K562 (cell line): ENCODE results near the gene CREB3L4. TPM values are rescaled to one million over a fixed set of nuclear protein-coding genes. Genes with fewer than 3 reads are reported as not detected.

ENCODE experiments used
- ATAC-seq: fragments of 200-7000 bp; cut with Tn5 transposase; 3 replicates; pipeline ENCODE4 v1.9.1; 2020; ENCODE audit warnings: moderate library complexity
- BruUV-seq: library from RNA; stranded (reverse); fragments of 400-500 nt; replicated peaks from 2 replicates; lab custom pipeline; 2021; lab: Mats Ljungman, UMichigan
- CTCF ChIA-PET: fragments of 300-600 bp; formaldehyde crosslinking; extraction: SDS; loops from one replicate; lab custom pipeline; 2021; ENCODE audit warnings: low intra/inter-chr PET ratio; lab: Yijun Ruan, JAX
- POLR2A ChIA-PET: fragments of 300-600, 350-650 bp; sonication (Branson Sonifier 250); formaldehyde crosslinking; extraction: SDS; loops from one replicate; lab custom pipeline; 2021; ENCODE audit warnings: antibody characterized with exemption, inconsistent platforms; lab: Yijun Ruan, JAX
- DNase-seq, 4 experiments: peaks; one replicate each; pipeline versions ENCODE4 v3.0.0 to v3.0.0-alpha.2; 2011 to 2018; ENCODE audit warnings: low spot score in 3 of 4, mixed read lengths in 3 of 4; ENCODE audit errors: extremely low read depth in 1 of 4
- FAIRE-seq: peaks from 2 replicates; lab custom pipeline; 2011; peaks lifted over from hg19 to GRCh38; lab: Jason Lieb, UNC
- H2AFZ ChIP-seq: 2 replicates; pipeline ENCODE4 v1.6.0; 2011; ENCODE audit warnings: low read depth, low read length, control low read depth, inconsistent platforms
- H3K27ac ChIP-seq: fragments of 200-600 bp; 3 replicates; pipeline ENCODE4 v1.8.0; 2011; ENCODE audit warnings: low read depth, mild to moderate bottlenecking, control low read depth, inconsistent platforms, low read length, moderate library complexity, mixed read lengths; ENCODE audit errors: extremely low read depth
- H3K27me3 ChIP-seq, 2 experiments: fragments of 300-600 bp in 1 of 2; 2 replicates in 1 of 2; 3 replicates in 1 of 2; pipeline versions ENCODE4 v1.6.0 to v1.8.0; 2011; ENCODE audit warnings: inconsistent platforms in 2 of 2, low read length in 2 of 2, mild to moderate bottlenecking in 1 of 2, mixed read lengths in 1 of 2, moderate library complexity in 1 of 2; ENCODE audit not compliant: control insufficient read depth in 2 of 2, insufficient read depth in 2 of 2
- H3K36me3 ChIP-seq: fragments of 300-600 bp; 3 replicates; pipeline ENCODE4 v1.8.0; 2011; ENCODE audit warnings: mild to moderate bottlenecking, low read length, inconsistent platforms; ENCODE audit not compliant: control insufficient read depth, insufficient read depth
- H3K4me1 ChIP-seq, 2 experiments: fragments of 200-600 bp in 1 of 2; replicated peaks in 1 of 2; 2 replicates in 1 of 2; 3 replicates in 1 of 2; pipeline versions ENCODE4 v1.5.1 to v1.8.0; 2011; ENCODE audit warnings: inconsistent platforms in 2 of 2, low read length in 2 of 2, mild to moderate bottlenecking in 1 of 2, mixed read lengths in 1 of 2, moderate library complexity in 1 of 2; ENCODE audit not compliant: control insufficient read depth in 2 of 2, insufficient read depth in 2 of 2
- H3K4me2 ChIP-seq: 2 replicates; pipeline ENCODE4 v1.6.1; 2011; ENCODE audit warnings: low read length, control low read depth, inconsistent platforms, mixed read lengths; ENCODE audit not compliant: insufficient read depth
- H3K4me3 ChIP-seq: fragments of 200-600 bp; sonication (generic), shearing (Covaris generic); 2 replicates; pipeline ENCODE4 v1.5.1; 2016; ENCODE audit warnings: control low read depth, inconsistent platforms
- H3K79me2 ChIP-seq: fragments of 200-600 bp; 3 replicates; pipeline ENCODE4 v1.8.0; 2011; ENCODE audit warnings: low read length, inconsistent platforms; ENCODE audit not compliant: control insufficient read depth, insufficient read depth
- H3K9ac ChIP-seq, 2 experiments: 2 replicates each; pipeline versions ENCODE4 v1.6.0 to v1.6.1; 2011; ENCODE audit warnings: low read depth in 2 of 2, low read length in 2 of 2, control low read depth in 1 of 2, inconsistent platforms in 1 of 2, mild to moderate bottlenecking in 1 of 2, mixed read lengths in 1 of 2; ENCODE audit not compliant: insufficient read depth in 1 of 2
- H3K9me1 ChIP-seq: one replicate; pipeline ENCODE4 v1.6.0; 2011; ENCODE audit warnings: inconsistent platforms, mild to moderate bottlenecking, low read length, moderate library complexity; ENCODE audit not compliant: control insufficient read depth, insufficient read depth
- H3K9me3 ChIP-seq: replicated peaks from 2 replicates; pipeline ENCODE4 v1.5.1; 2011; ENCODE audit warnings: low read depth, low read length, inconsistent platforms; ENCODE audit not compliant: control insufficient read depth, insufficient read depth
- H4K20me1 ChIP-seq: replicated peaks from 2 replicates; pipeline ENCODE4 v1.6.1; 2011; ENCODE audit warnings: low read length, inconsistent platforms, mixed read lengths; ENCODE audit not compliant: control insufficient read depth, insufficient read depth
- CC2D1A ChIP-seq: fragments of 450-650 bp; IDR thresholded peaks from 2 replicates; pipeline ENCODE4 v1.6.1; 2017; ENCODE audit warnings: mild to moderate bottlenecking
- EP400 ChIP-seq: fragments of 450-650 bp; IDR thresholded peaks from 2 replicates; pipeline ENCODE4 v1.6.1; 2017; ENCODE audit warnings: antibody characterized with exemption, mild to moderate bottlenecking, moderate library complexity
- GABPB1 ChIP-seq: sonication (generic); formaldehyde crosslinking; IDR thresholded peaks from 2 replicates; pipeline ENCODE4 v1.8.0; 2022; ENCODE audit warnings: mild to moderate bottlenecking, missing genetic modification reagents
- GATAD2A ChIP-seq: fragments of 450-650 bp; IDR thresholded peaks from 2 replicates; pipeline ENCODE4 v1.6.1; 2017
- HNRNPL ChIP-seq: fragments of 200-400 bp; formaldehyde crosslinking; IDR thresholded peaks from 2 replicates; pipeline ENCODE4 v1.6.1; 2017; ENCODE audit warnings: low read depth, mild to moderate bottlenecking, low read length
- MBD2 ChIP-seq: sonication (generic); IDR thresholded peaks from 2 replicates; pipeline ENCODE4 v1.6.1; 2016; ENCODE audit warnings: low read depth, borderline replicate concordance
- NRF1 ChIP-seq, 2 experiments: fragments of 450-650 bp; IDR thresholded peaks in 1 of 2; conservative IDR thresholded peaks in 1 of 2; 2 replicates each; pipeline ENCODE4 v1.6.1; 2014; ENCODE audit warnings: mild to moderate bottlenecking in 2 of 2
- PML ChIP-seq: IDR thresholded peaks from 2 replicates; pipeline ENCODE4 v1.6.1; 2012; ENCODE audit warnings: low read length, inconsistent platforms
- RAD21 ChIP-seq, 2 experiments: fragments of 250-450 bp in 1 of 2; fragments of 450-650 bp in 1 of 2; sonication (Bioruptor Pico) in 1 of 2; formaldehyde crosslinking in 1 of 2; IDR thresholded peaks in 1 of 2; conservative IDR thresholded peaks in 1 of 2; 2 replicates each; pipeline versions ENCODE4 v1.4.0 to v1.8.0; 2020 to 2022; ENCODE audit warnings: mild to moderate bottlenecking in 2 of 2, moderate library complexity in 1 of 2
- ZNF696 ChIP-seq: fragments of 250-450 bp; sonication (Bioruptor Pico); conservative IDR thresholded peaks from 2 replicates; pipeline ENCODE4 v1.4.0; 2020; ENCODE audit warnings: mild to moderate bottlenecking, moderate library complexity
- WGBS: fragments of 100-300 bp; shearing (Covaris generic); methylation state at CpG from one replicate; pipeline ENCODE4 v1.1.6; 2016; ENCODE audit warnings: low coverage, mixed read lengths; ENCODE audit not compliant: insufficient coverage; ENCODE audit errors: missing lambda C conversion rate; 5-methylcytosine and 5-hydroxymethylcytosine counted together
- in situ Hi-C: fragments of 300-500 bp; cut with MboI; formaldehyde crosslinking; loops from 4 replicates; pipeline ENCODE4 v1.15.0; 2018; ENCODE audit warnings: inconsistent platforms, mixed read lengths
- intact Hi-C: fragments of 100-400 bp; cut with micrococcal nuclease; formaldehyde crosslinking; loops from 2 replicates; pipeline ENCODE4 v1.14.2; 2022
- polyA plus RNA-seq, 8 experiments: library from polyadenylated mRNA; depleted of rRNA in 4 of 8; stranded (reverse) in 5 of 8; unstranded in 3 of 8; fragments of >200 nt; fragmentation: Nextera tagmentation in 2 of 8; fragmentation: Illumina TruSeq in 1 of 8; extraction: Ambion mirVana in 2 of 8; extraction: Trizol in 1 of 8; gene quantifications; 2 replicates each; pipeline versions ENCODE4 v1.2.1 to v1.2.3, GENCODE V29; 2011 to 2014; ENCODE audit warnings: inconsistent platforms in 1 of 8, missing spikeins in 1 of 8
- total RNA-seq, 7 experiments: library from RNA; depleted of rRNA in 6 of 7; stranded (reverse); fragments of >200 nt in 6 of 7; fragmentation: Illumina TruSeq in 2 of 7; extraction: Trizol in 2 of 7; gene quantifications; 2 replicates each; pipeline versions ENCODE4 v1.2.1 to v1.2.3, GENCODE V29; 2011 to 2021; ENCODE audit warnings: low replicate concordance in 1 of 7
- TF ChIP-seq, protein P1 (sequence below), 3 experiments: fragments of 200-800 bp in 1 of 3; sonication (Bioruptor generic) in 1 of 3; sonication (generic) in 1 of 3; formaldehyde crosslinking in 1 of 3; IDR thresholded peaks; 2 replicates each; pipeline versions ENCODE4 v1.6.1 to v1.8.0; 2016 to 2022; ENCODE audit warnings: mild to moderate bottlenecking in 2 of 3, missing compliant biosample characterization in 2 of 3, missing genetic modification characterization in 2 of 3, missing genetic modification reagents in 1 of 3
- TF ChIP-seq, protein P2 (sequence below): fragments of 250-450 bp; sonication (Bioruptor Pico); IDR thresholded peaks from 2 replicates; pipeline ENCODE4 v1.9.0; 2021; ENCODE audit warnings: mild to moderate bottlenecking, inconsistent platforms
- TF ChIP-seq, protein P3 (sequence below): conservative IDR thresholded peaks from 2 replicates; pipeline ENCODE4 v1.6.1; 2011; ENCODE audit warnings: low read depth, mild to moderate bottlenecking, low read length; ENCODE audit not compliant: control insufficient read depth

CREB3L4 gene
- total and polyA plus RNA-seq, 9 of the 15 experiments (the other 6 are each of a cell fraction or from before 2014, with no cell fraction given): 9.9 to 18.6 (median 13.9) TPM

DNA sequence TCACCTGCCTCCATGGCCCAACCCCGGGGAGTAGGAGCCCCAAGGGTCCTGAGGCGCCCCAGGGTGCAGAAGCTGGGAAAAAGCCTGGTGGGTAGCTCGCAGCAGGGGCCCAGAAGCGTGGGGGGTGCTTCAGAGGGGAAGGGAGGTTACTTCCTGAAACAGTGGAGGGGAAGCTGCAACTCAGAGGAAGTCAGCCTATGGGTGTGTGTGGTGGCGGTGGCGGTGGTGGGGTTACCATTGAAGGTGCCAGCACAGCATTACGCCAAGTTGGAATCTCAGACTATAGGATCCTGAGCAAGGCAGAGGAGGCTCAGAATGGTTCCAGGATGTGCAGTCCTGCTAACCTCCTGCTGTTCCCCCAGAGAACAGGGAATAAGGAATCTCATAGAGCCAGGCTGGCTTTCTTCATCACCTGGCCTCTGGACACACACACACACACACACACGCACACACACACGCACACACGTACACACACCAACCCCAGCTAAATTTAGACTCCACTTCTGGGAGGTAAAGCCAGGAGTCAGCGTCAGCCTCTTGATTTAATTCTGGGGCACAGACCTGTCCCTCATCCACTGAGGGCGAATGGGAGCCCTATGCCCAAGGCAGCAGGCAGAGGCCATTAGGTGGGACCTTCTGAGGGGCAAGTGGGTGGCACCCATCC lies 22.4 kb upstream of the CREB3L4 start (continued):
- TF ChIP-seq, protein P1, sequence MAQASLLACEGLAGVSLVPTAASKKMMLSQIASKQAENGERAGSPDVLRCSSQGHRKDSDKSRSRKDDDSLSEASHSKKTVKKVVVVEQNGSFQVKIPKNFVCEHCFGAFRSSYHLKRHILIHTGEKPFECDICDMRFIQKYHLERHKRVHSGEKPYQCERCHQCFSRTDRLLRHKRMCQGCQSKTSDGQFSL (CRISPR knock-in tag; IDR thresholded peaks at IDR 0.05): peak; percentile 93
- TF ChIP-seq, protein P1 (tag; IDR thresholded peaks at IDR 0.05): peak in 1 of 2 experiments; percentile 87; a peak in 2 of 4 replicates
- no peak for TF ChIP-seq MBD2
- TF ChIP-seq, all 486 proteins: peak for 31

DNA sequence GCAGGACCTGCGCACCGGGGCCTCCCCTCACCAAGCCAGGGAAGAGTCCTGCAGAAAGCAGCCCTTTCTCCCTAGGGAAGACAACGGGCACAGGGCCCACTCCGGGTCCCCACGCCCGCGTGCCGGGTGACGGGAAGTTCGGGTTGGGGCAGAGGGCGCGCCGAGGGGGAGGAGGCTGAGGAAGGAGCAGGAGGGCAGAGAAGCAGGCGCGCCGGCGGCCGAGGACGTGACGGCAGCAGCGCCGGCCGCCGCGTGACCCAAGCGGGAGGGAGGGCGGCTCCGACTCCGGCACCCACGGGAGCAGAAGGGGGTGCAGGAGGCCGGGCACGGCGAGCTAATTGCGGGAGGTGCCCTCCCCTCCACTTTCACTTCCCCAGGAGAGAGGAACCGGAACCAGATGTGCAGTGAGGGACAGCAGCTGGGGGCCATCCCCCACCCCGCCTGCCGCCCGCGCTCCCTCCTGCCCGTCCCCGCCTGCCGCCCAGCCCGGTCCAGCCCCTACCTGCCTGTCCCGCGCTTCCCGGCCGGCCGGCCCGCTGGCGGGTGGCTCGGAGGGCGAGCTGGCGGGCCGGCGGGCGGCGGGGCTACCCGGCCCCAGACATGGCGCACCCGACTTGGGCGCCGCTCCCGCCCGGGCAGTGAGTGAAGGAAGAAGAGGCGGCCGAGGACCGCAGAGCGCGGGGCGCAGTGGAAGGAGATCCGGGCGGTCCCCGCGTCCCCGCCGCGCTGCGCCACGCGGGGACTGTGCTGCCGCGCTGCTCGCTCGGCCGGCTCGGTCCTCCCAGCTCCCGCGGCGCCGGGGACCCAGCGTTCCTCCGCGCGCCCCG lies 21.7 kb upstream of the CREB3L4 start:
- DNase-seq (peak; percentile 67 to 86 (median 80)), FAIRE-seq (peak; percentile 59), ATAC-seq (peak; percentile 72)
- ChIA-PET CTCF (interaction anchor here (0.9 to 1.8 kb wide), 3 partner anchors 40 to 327 kb away, joined by 4 to 7 read pairs (median 6); partner anchors contain the start of genes HAX1 and RAB13), POLR2A (interaction anchor here (0.6 to 5.5 kb wide), 18 partner anchors 12 to 317 kb away, joined by 3 to 39 read pairs (median 4); partner anchors contain the start of genes CREB3L4, CRTC2, GATAD2B and JTB)
- Histone ChIP-seq H3K9ac (peak overlapping the region; percentile 88 to 99), H4K20me1 (no peaks in the 10 kb centered on the region), H2AFZ (peak overlapping the region; percentile 60; the same call in 1 of the 2 replicates), H3K4me3 (peak overlapping the region; percentile 99), H3K27ac (peak overlapping the region; percentile 85), H3K9me1 (no peaks in the 10 kb centered on the region), H3K36me3 (peaks cover 69% of the 10 kb centered on the region), H3K4me1 (peaks cover 12 to 32% of the 10 kb centered on the region in 2 experiments; a peak in 4 of 5 replicates), H3K9me3 (no peaks in the 10 kb centered on the region), H3K4me2 (peak overlapping the region; percentile 98), H3K27me3 (no peaks in the 10 kb centered on the region), H3K79me2 (peaks cover 29% of the 10 kb centered on the region)
- BruUV-seq: TSS peak; percentile 38
- WGBS: under 1% methylated on average over 18 of the region's 95 CpGs
- intact Hi-C loops: loop anchor here (5.0 kb wide), 1 partner anchor 41 kb away; the partner anchor contains the start of gene RAB13
- in situ Hi-C loops: no loop called here
- no peak for TF ChIP-seq GATAD2A
- TF ChIP-seq GABPB1 (CRISPR knock-in tag): peak; percentile 73
- no peak for TF ChIP-seq PML
- no peak for TF ChIP-seq ZNF696 (CRISPR knock-in tag)
- peak; percentile 54; the same call in 1 of the 2 replicates for TF ChIP-seq EP400
- TF ChIP-seq HNRNPL: peak; percentile 69
- TF ChIP-seq RAD21 (CRISPR knock-in tag; conservative IDR thresholded peaks at IDR 0.05 in 1 of 2, IDR thresholded peaks at IDR 0.05 in 1 of 2): no peak
- TF ChIP-seq, protein P2, sequence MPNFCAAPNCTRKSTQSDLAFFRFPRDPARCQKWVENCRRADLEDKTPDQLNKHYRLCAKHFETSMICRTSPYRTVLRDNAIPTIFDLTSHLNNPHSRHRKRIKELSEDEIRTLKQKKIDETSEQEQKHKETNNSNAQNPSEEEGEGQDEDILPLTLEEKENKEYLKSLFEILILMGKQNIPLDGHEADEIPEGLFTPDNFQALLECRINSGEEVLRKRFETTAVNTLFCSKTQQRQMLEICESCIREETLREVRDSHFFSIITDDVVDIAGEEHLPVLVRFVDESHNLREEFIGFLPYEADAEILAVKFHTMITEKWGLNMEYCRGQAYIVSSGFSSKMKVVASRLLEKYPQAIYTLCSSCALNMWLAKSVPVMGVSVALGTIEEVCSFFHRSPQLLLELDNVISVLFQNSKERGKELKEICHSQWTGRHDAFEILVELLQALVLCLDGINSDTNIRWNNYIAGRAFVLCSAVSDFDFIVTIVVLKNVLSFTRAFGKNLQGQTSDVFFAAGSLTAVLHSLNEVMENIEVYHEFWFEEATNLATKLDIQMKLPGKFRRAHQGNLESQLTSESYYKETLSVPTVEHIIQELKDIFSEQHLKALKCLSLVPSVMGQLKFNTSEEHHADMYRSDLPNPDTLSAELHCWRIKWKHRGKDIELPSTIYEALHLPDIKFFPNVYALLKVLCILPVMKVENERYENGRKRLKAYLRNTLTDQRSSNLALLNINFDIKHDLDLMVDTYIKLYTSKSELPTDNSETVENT (CRISPR knock-in tag): peak; percentile 12; the same call in 1 of the 2 replicates
- TF ChIP-seq, protein P3, sequence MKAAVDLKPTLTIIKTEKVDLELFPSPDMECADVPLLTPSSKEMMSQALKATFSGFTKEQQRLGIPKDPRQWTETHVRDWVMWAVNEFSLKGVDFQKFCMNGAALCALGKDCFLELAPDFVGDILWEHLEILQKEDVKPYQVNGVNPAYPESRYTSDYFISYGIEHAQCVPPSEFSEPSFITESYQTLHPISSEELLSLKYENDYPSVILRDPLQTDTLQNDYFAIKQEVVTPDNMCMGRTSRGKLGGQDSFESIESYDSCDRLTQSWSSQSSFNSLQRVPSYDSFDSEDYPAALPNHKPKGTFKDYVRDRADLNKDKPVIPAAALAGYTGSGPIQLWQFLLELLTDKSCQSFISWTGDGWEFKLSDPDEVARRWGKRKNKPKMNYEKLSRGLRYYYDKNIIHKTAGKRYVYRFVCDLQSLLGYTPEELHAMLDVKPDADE: 0 out of 2 replicates have a peak, but pooled peaks have one; percentile 16
- TF ChIP-seq CC2D1A: no peak
- peak; percentile 55 to 65; a peak in 2 of 4 replicates for TF ChIP-seq NRF1 (conservative IDR thresholded peaks at IDR 0.05 in 1 of 2, IDR thresholded peaks at IDR 0.05 in 1 of 2)
